ENCODE results near the gene ZBTB16. TPM values are rescaled to one million over a fixed set of nuclear protein-coding genes. Genes with fewer than 3 reads are reported as not detected.

ZBTB16 gene
- total and polyA plus RNA-seq, 2 of the 13 experiments (the other 11 are each of a cell fraction or from before 2014, with no cell fraction given), result not detected

- ATAC-seq, result no peak
Measured at GRCh38 chr11:114110123-114110522, 50.6 kb downstream of the ZBTB16 start.

More at GRCh38 chr11:114110123-114110522, 50.6 kb downstream of the ZBTB16 start:
- H3K27me3 ChIP-seq (ENCODE audit: control insufficient read depth in 1 of 2, insufficient read depth in 2 of 2, low read length in 2 of 2), result peaks cover 0 to 26% of the 10 kb centered on the region in 2 experiments; a peak in 2 of 5 replicates
- H2AFZ ChIP-seq (ENCODE audit: low read length), result no peak overlapping the region
- no peak overlapping the region for H3K9ac ChIP-seq (ENCODE audit: insufficient read depth, low read depth, low read length)
- no peak overlapping the region for H3K4me2 ChIP-seq (ENCODE audit: low read depth, low read length)
- ChIA-PET CTCF (ENCODE audit: low intra/inter-chr PET ratio, low total read pairs) (no interaction called here), POLR2A (no interaction called here)
- intact Hi-C loops (cut with micrococcal nuclease; ENCODE audit: unreplicated experiment), result no loop called here
- H4K20me1 ChIP-seq (ENCODE audit: insufficient read depth, low read length), result no peaks in the 10 kb centered on the region
- H3K4me3 ChIP-seq (replicated peaks in 1 of 3; ENCODE audit: insufficient read depth in 1 of 3, low read depth in 2 of 3, low read length in 3 of 3), result no peak overlapping the region
- no peaks in the 10 kb centered on the region for H3K79me2 ChIP-seq (ENCODE audit: insufficient read depth, low read length)
- no peaks in the 10 kb centered on the region for H3K9me3 ChIP-seq (ENCODE audit: low read length)
- H3K36me3 ChIP-seq (replicated peaks in 1 of 2; ENCODE audit: control insufficient read depth in 1 of 2, insufficient read depth in 2 of 2, low read length in 2 of 2), result no peaks in the 10 kb centered on the region
- DNase-seq (ENCODE audit: low spot score) (no peak), FAIRE-seq (no peak)
- no peak overlapping the region for H3K27ac ChIP-seq (ENCODE audit: extremely low read length, insufficient read depth, low read length)
- in situ Hi-C loops (cut with HindIII; ENCODE audit: extremely low pct_ligation_motif_present, low pct_unique_long_range_greater_than_20kb), result no loop called here
- TF ChIP-seq RCOR2 (CRISPR knock-in tag; IDR thresholded peaks at IDR 0.05), result no peak
- TF ChIP-seq ZNF276 (CRISPR knock-in tag; IDR thresholded peaks at IDR 0.05; ENCODE audit: low read depth), result no peak
- BruUV-seq (replicated peaks), result no TSS peak
- WGBS (ENCODE audit: low lambda C conversion rate), result 45% methylated on average over 6 of the region's 6 CpGs
- H3K4me1 ChIP-seq (ENCODE audit: insufficient read depth, low read length), result 0 out of 2 replicates have a peak, but pooled peaks cover 7% of the 10 kb centered on the region

All from HepG2 (cell line).